GM18508 (cell line): ENCODE data around the gene HEMGN.
A peak's percentile ranks its signal among the peaks of the same experiment; 100 is the strongest.
"Not testable (repeated sequence)": the region's sequence is repeated elsewhere in the genome, so short reads cannot be mapped to it uniquely, and the experiment has no call there.

Experiments
- ATAC-seq: cut with Tn5 transposase; IDR thresholded peaks from one replicate; pipeline ENCODE4 v1.9.1; 2021; ENCODE audit warnings: moderate number of reproducible peaks; ENCODE audit not compliant: insufficient read depth, unreplicated experiment

Gene HEMGN, protein sequence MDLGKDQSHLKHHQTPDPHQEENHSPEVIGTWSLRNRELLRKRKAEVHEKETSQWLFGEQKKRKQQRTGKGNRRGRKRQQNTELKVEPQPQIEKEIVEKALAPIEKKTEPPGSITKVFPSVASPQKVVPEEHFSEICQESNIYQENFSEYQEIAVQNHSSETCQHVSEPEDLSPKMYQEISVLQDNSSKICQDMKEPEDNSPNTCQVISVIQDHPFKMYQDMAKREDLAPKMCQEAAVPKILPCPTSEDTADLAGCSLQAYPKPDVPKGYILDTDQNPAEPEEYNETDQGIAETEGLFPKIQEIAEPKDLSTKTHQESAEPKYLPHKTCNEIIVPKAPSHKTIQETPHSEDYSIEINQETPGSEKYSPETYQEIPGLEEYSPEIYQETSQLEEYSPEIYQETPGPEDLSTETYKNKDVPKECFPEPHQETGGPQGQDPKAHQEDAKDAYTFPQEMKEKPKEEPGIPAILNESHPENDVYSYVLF

DNA sequence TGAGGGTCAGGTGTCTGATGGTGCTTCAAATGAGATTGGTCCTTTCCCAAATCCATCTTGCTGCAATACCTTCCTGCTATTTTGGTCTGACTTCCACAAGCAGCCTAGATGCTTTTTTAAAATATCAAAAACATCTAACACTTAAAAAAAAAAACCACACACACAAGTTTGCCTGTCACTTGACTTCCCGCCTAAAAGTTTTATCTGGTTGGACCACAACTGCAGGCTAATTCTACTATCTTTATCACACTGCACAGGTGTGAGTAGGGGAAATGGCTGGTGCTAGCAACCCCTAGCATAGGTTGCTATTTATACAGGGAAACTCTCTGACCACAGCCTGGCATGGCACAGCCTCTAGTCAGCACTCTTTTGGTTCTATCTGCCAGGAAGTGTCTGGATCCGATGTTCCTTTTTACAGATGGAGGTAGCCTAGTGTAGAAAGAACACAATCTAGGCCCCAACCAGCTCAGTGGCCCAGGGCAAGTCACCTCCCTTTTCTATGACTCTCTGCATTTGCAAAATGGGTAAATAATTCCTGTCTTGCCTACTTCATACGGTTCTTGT lies at the start of gene HEMGN:
TSS of gene HEMGN (minus strand) at position 92 of the 564 bp plus-strand sequence. CDS start at position 56, 36 bp downstream.
- no peak for ATAC-seq

DNA sequence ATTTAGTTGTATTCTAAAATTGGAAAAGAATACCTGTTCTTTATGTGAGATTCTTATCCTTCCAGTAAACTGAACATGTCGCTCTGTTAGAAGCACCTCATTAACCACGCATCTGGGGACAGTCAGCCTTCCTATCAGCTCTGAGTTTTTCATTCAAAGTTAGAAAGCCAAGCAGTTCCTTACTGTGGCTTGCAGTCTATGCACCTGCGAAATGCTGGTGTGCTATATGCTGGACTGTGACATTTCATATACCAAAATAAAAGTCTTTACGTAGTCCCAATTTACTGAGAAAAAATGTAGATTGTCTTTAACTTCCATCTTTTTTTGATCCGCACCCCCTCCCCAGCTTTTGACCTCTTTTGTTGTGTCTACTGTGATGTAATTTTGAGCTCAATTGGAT lies 49.5 kb upstream of the HEMGN start:
- ATAC-seq: no peak

DNA sequence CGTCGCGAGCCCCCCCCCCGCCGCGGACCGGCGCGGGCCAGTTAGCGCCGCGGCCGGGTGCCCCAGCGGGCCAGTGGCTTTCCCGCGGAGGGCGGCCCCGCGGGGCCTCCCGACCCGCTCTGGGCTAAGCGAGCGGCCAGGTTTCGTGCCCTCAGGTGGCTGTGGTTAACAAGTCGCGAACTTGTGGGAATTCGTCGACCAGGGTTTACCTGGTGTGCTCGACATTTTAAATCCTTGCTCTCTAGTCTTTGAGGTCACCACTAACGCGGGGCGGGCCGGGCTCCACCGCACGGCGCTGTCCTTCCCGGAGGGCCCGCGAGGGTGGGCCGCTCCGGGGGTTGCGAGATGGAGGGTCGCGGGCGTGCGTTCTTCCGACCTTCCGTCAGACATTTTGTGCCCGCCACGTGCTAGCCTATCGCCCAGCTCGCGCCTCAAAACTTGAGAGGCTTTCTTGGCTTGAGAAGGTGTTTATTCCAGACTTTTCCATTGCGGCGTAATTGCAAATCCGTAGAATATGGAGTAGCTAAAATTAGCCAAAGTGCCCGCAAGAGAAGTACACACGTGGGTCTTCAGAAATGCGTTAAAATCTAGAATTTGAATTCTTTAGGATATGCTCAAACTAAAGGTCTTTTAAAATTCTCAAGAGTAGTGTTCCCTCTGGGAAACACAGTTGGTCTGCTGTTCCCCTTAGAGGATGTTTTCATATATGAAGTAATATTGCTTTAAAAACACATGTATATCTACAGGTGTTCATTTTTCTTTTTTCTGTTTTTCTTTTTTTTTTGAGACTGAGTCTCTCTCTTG lies 47.3 kb upstream of the HEMGN start:
- ATAC-seq: no peak

DNA sequence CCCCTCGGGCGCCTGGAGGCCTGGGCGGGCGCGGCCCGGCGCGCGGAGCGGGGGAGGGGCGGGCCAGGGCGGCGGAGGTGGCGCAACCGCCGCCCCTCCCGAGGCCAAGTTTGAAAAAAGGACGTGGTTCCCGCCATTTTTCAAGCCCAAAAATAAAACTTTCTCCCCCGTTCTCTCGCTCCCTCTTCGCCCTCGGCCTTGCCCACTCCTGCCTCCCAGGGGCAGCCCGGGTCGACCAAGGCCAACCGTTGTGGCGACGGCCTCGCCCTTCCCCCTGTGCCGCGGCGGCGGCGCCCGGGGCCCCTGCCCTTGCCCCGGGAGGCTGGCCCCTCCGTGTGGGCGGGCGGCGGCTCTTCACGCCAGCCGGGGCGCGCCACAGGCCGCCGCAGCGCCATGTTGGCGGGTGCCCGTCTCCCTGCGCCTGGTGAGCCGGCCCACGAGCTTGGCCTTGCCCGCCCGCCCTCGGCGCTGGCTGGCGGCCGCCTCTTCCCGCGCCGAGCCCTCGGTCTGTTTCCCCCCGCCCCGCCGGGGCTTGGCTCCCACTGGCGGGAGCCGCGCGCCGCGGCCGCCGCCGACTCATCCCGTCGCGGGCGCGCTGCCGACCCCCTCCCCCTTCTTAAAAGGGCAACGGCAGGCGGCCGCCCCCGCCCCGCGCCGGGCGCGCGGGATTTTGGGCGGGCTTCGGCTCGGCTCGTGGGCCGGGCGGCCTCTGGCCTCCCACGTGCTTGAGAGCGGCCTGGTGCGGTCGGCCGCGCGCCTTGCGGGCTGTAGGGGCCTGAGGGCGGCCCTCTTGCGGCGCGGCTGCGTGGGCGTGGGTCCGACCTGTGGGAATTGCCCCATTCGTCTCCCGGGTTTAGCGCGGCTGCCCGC lies 46.5 kb upstream of the HEMGN start:
- ATAC-seq: no peak

- no peak for ATAC-seq
Observed at GRCh38 chr9:97983589-97984187, 45.7 kb upstream of the HEMGN start.

DNA sequence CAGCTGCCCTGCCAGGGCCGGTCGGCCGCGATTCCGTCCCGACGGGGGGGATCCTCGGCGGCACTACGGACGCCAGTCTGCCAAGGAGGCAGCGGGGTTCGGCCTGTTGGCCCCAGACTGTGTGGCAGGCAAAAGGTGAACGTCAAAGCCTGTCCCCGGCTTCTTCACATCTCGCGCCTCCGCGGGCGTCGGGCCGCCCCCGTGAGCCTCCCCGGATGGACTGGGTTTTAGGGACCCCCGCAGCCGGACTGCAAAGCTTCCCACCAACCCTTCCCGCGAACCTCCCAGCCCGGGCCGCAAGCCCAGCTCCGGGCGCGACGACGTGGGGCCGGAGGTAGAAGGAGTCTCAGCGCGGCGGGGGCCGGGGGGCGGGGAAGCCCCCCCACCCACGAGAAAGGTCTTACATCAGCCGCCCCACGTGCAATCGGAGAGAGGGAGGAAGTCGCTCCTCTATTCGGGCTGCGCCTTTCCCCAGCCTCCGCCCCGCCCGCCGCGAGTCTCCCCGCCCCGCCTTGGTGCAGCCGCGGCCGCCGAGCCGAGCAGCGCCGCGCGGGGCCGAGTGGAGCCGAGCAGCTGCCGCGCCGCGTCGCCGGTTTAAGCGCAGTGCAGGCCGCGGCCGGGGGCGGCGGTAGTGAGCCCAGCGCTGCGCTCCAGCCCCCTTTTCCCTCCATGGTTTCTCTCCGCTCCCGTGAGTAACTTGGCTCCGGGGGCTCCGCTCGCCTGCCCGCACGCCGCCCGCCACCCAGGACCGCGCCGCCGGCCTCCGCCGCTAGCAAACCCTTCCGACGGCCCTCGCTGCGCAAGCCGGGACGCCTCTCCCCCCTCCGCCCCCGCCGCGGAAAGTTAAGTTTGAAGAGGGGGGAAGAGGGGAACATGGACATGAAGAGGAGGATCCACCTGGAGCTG lies 45.0 kb upstream of the HEMGN start, which contains the start of gene ANP32B:
TSS of gene ANP32B (plus strand) at position 659 of the 906 bp plus-strand sequence. CDS start at position 874, 215 bp downstream.
- peak; percentile 40 for ATAC-seq

DNA sequence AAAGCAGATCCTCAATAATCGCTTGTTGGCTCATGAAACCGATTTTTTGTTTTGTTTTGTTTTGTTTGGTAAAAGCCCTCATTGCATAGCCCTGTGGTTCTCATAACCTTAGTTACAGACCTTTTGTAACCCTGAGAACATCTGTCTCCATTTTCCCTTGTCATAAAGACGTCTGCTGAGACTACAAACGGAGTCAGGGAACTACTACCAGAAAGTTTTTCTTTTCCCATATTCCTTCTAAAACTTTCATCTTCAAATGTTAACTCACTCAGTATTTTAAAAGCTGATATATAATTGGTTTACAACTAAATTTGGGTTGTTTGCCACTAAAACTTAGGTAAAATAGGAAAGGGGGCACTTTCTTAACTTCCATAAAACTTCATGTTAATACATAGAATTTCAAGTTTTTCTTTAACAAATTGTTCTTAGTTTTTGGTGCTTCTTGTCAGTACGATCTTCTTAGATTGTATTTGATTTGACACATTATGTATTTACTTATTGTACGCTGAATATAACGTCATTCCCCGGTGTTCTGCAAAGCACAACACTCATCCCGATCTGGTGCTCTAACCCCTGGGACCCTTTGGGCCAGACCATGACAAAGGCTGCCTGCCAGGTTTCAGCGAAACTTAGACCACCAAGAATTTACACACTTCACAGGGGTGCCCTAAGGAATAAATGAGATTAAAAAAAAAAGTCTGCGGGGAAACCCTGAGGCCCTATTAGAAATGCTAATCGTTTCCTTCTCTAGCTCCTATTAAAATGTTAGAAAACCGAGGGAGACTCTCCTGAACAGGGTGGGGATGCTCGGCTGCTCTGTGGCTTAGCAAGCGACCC lies 44.1 kb upstream of the HEMGN start:
- no peak for ATAC-seq

DNA sequence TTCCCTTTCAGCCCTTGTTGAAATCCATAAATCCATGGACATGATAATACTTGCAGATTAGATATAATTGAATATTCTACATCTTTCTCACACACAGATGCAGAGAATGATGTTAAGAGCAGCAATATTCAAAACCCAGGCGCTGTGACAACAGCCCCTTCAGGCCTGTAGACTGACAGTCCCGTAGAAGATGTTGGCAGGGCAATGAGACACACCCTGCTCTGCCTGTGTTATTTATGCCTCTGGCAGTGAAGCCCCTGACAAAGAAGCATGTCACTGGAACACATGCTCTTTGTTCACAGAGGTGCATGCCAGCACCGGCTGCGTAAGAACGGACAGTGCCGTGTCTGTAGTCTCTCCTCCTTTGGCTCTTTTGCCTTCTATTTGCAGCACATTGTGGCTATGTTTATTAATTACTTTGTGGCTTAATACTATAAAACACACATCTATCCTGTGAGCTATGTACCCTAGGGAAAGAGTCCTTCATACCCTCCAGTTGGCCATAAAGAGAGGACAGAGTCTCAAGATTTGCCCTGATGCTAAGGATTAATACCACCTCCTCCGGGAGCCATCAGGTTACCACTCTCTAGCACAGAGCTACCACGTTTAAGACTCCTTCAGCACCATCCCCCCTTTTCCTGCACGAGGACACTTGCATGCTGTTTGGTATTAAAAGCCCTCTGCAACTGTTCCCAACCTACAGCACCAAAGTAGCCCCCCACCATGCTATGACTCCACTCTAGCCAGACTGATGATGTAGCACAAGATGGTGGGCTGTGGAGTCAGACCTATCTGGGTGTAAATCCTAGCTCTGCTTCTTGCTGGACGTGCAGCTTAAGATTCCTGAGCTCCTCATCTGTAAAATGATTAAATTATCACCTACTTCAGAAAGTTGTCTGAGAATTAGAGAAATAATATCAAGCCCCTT lies 43.2 kb upstream of the HEMGN start:
- ATAC-seq: no peak

GRCh38 chr9:97980479-97980803 lies 42.5 kb upstream of the HEMGN start:
- ATAC-seq: no peak

GRCh38 chr9:97979788-97980478 lies 42.0 kb upstream of the HEMGN start:
- no peak for ATAC-seq

- no peak for ATAC-seq
Observed at GRCh38 chr9:97978371-97979130, 40.6 kb upstream of the HEMGN start.

GRCh38 chr9:97976633-97977032 lies 38.7 kb upstream of the HEMGN start:
- not testable (repeated sequence) for ATAC-seq

GRCh38 chr9:97975376-97975775 lies 37.4 kb upstream of the HEMGN start:
- ATAC-seq: no peak

GRCh38 chr9:97972753-97973152 lies 34.8 kb upstream of the HEMGN start:
- no peak for ATAC-seq

DNA sequence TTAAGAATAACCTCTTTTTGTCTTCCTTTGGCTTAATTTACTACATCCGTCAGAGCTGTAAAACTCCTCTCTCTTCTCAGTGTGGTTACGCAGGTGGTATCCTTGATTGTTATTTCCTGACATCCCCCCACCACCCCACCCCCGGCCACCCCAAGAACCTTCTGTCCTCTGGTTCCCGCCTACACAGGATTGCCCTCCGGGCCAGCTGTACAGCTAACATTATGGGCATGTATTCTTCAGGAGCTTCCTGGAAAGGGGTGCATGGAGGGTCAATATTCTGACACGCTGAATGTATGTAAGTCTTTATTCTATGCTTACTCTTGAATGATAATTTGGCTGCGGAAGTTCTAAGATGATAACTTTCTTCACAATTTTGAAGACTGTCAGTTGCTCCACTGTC lies 32.2 kb upstream of the HEMGN start:
- no peak for ATAC-seq
